Measurements from ENCODE around the gene SH3BP4. TPM values are rescaled to one million over a fixed set of nuclear protein-coding genes. Genes with fewer than 3 reads are reported as not detected.

SH3BP4 gene
- total and polyA plus RNA-seq, 4 donors = 4.1 to 18.4 (median 12.2) TPM

DNA sequence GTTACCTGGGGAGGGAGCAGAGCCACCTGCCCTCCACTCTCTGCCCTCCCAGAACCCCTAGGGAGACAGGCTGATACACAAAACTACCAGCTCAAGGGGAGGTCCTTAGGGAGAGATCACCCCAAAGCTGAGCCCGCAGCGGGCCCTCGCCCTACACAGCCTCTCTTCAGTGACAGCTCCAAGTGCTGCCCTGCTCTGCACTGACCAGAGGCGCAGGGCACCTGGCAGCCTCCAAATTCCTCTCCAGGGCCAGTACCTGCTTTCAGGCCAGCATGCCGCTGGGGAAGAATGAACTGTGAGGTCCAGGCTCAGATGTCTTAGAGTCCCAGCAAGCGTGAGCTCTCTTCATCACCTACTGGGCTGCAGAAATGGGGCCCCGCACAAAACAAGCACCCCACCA is 11.3 kb upstream of the SH3BP4 start:
- Histone ChIP-seq H3K36me3 (ENCODE audit: control insufficient read depth in 4 of 4, insufficient read depth in 3 of 4, low read depth in 1 of 4, low read length in 3 of 4) (no peaks in the 10 kb centered on the region), H3K9ac (ENCODE audit: low read depth in 1 of 2, low read length in 2 of 2) (no peak overlapping the region), H3K4me1 (ENCODE audit: control insufficient read depth in 4 of 4, insufficient read depth in 4 of 4, low read length in 3 of 4) (no peaks in the 10 kb centered on the region), H3K27me3 (ENCODE audit: control insufficient read depth in 4 of 4, insufficient read depth in 4 of 4, low read length in 3 of 4) (no peaks in the 10 kb centered on the region), H3K27ac (ENCODE audit: low read depth in 1 of 2, low read length in 2 of 2) (no peak overlapping the region), H3K9me3 (ENCODE audit: control insufficient read depth in 4 of 4, low read length in 3 of 4) (no peaks in the 10 kb centered on the region), H3K4me3 (ENCODE audit: low read depth in 1 of 3, low read length in 3 of 3) (no peak overlapping the region)
- TF ChIP-seq, protein P1, sequence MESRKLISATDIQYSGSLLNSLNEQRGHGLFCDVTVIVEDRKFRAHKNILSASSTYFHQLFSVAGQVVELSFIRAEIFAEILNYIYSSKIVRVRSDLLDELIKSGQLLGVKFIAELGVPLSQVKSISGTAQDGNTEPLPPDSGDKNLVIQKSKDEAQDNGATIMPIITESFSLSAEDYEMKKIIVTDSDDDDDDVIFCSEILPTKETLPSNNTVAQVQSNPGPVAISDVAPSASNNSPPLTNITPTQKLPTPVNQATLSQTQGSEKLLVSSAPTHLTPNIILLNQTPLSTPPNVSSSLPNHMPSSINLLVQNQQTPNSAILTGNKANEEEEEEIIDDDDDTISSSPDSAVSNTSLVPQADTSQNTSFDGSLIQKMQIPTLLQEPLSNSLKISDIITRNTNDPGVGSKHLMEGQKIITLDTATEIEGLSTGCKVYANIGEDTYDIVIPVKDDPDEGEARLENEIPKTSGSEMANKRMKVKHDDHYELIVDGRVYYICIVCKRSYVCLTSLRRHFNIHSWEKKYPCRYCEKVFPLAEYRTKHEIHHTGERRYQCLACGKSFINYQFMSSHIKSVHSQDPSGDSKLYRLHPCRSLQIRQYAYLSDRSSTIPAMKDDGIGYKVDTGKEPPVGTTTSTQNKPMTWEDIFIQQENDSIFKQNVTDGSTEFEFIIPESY (IDR thresholded peaks at IDR 0.05) = no peak
- TF ChIP-seq RAD21 (IDR thresholded peaks at IDR 0.05) (no peak), YY1 (IDR thresholded peaks at IDR 0.05) (no peak), SP1 (IDR thresholded peaks at IDR 0.05) (no peak), GABPA (IDR thresholded peaks at IDR 0.05 in 1 of 2, conservative IDR thresholded peaks at IDR 0.05 in 1 of 2) (no peak), JUND (IDR thresholded peaks at IDR 0.05) (no peak), FOXA2 (IDR thresholded peaks at IDR 0.05) (no peak), HNF4G (IDR thresholded peaks at IDR 0.05) (no peak)
- TF ChIP-seq, protein P2, sequence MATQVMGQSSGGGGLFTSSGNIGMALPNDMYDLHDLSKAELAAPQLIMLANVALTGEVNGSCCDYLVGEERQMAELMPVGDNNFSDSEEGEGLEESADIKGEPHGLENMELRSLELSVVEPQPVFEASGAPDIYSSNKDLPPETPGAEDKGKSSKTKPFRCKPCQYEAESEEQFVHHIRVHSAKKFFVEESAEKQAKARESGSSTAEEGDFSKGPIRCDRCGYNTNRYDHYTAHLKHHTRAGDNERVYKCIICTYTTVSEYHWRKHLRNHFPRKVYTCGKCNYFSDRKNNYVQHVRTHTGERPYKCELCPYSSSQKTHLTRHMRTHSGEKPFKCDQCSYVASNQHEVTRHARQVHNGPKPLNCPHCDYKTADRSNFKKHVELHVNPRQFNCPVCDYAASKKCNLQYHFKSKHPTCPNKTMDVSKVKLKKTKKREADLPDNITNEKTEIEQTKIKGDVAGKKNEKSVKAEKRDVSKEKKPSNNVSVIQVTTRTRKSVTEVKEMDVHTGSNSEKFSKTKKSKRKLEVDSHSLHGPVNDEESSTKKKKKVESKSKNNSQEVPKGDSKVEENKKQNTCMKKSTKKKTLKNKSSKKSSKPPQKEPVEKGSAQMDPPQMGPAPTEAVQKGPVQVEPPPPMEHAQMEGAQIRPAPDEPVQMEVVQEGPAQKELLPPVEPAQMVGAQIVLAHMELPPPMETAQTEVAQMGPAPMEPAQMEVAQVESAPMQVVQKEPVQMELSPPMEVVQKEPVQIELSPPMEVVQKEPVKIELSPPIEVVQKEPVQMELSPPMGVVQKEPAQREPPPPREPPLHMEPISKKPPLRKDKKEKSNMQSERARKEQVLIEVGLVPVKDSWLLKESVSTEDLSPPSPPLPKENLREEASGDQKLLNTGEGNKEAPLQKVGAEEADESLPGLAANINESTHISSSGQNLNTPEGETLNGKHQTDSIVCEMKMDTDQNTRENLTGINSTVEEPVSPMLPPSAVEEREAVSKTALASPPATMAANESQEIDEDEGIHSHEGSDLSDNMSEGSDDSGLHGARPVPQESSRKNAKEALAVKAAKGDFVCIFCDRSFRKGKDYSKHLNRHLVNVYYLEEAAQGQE (IDR thresholded peaks at IDR 0.05) = no peak
- TF ChIP-seq, protein P3, sequence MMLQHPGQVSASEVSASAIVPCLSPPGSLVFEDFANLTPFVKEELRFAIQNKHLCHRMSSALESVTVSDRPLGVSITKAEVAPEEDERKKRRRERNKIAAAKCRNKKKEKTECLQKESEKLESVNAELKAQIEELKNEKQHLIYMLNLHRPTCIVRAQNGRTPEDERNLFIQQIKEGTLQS (IDR thresholded peaks at IDR 0.05) = no peak
- TF ChIP-seq, protein P4, sequence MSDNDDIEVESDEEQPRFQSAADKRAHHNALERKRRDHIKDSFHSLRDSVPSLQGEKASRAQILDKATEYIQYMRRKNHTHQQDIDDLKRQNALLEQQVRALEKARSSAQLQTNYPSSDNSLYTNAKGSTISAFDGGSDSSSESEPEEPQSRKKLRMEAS (IDR thresholded peaks at IDR 0.05) = no peak
- WGBS = 96% methylated on average over 7 of the region's 7 CpGs
- DNase-seq (ENCODE audit: low spot score) = no peak

DNA sequence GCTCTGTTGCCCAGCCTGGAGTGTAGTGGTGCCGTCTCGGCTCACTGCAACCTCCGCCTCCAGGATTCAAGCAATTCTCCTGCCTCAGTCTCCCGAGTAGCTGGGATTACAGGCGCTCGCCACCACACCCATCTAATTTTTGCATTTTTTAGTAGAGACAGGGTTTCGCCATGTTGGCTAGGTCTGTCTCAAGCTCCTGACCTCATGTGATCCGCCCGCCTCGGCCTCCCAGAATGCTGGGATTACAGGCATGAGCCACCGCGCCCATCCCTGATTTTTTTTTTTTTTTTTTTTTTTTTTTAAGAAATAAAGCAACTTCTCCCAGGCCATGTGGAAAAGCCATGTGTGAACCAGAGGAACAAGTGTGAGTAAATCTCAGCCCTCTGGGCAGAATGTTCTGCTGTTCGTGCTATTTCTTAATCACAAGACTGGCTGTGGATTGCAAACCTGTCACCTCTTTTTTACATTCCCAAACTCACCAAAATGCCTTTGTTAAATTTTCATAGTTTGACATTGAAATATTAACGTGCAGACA is 6.4 kb upstream of the SH3BP4 start:
- Histone ChIP-seq H3K36me3 (ENCODE audit: control insufficient read depth in 4 of 4, insufficient read depth in 3 of 4, low read depth in 1 of 4, low read length in 3 of 4) (no peaks in the 10 kb centered on the region), H3K4me1 (ENCODE audit: control insufficient read depth in 4 of 4, insufficient read depth in 4 of 4, low read length in 3 of 4) (no peaks in the 10 kb centered on the region), H3K27me3 (ENCODE audit: control insufficient read depth in 4 of 4, insufficient read depth in 4 of 4, low read length in 3 of 4) (no peaks in the 10 kb centered on the region), H3K27ac (ENCODE audit: low read depth in 1 of 2, low read length in 2 of 2) (no peak overlapping the region), H3K9me3 (ENCODE audit: control insufficient read depth in 4 of 4, low read length in 3 of 4) (no peaks in the 10 kb centered on the region), H3K4me3 (ENCODE audit: low read depth in 1 of 3, low read length in 3 of 3) (no peak overlapping the region), H3K9ac (ENCODE audit: low read depth in 1 of 2, low read length in 2 of 2) (no peak overlapping the region)
- DNase-seq (ENCODE audit: low spot score) = no peak
- 88% methylated on average over 14 of the region's 14 CpGs for WGBS
- TF ChIP-seq FOXA2 (IDR thresholded peaks at IDR 0.05) = no peak
- TF ChIP-seq FOXA1 (IDR thresholded peaks at IDR 0.05) = no peak
- no peak for TF ChIP-seq SP1 (IDR thresholded peaks at IDR 0.05)
- no peak for TF ChIP-seq YY1 (IDR thresholded peaks at IDR 0.05)
- TF ChIP-seq, protein P3 (IDR thresholded peaks at IDR 0.05) = no peak
- no peak for TF ChIP-seq RXRA (IDR thresholded peaks at IDR 0.05)
- TF ChIP-seq HNF4G (IDR thresholded peaks at IDR 0.05) = no peak
- TF ChIP-seq RAD21 (IDR thresholded peaks at IDR 0.05) = no peak
- no peak for TF ChIP-seq NR2F2 (IDR thresholded peaks at IDR 0.05)
